Glomerular endothelial cell (primary cell): ENCODE data around the gene RPL36. TPM values are rescaled to one million over a fixed set of nuclear protein-coding genes. Genes with fewer than 3 reads are reported as not detected.

ENCODE experiments used
- DNase-seq: peaks from one replicate; pipeline ENCODE4 v3.0.0-alpha.2; 2011; ENCODE audit warnings: low read depth, low spot score; ENCODE audit errors: extremely low read depth
- total RNA-seq: library from RNA; depleted of rRNA; stranded (reverse); fragments of >200 nt; gene quantifications from 2 replicates; pipeline ENCODE4 v1.2.3, GENCODE V29; 2015

The RPL36 gene
- total RNA-seq, 1 donor from 2014 or later, result 869 TPM

DNA sequence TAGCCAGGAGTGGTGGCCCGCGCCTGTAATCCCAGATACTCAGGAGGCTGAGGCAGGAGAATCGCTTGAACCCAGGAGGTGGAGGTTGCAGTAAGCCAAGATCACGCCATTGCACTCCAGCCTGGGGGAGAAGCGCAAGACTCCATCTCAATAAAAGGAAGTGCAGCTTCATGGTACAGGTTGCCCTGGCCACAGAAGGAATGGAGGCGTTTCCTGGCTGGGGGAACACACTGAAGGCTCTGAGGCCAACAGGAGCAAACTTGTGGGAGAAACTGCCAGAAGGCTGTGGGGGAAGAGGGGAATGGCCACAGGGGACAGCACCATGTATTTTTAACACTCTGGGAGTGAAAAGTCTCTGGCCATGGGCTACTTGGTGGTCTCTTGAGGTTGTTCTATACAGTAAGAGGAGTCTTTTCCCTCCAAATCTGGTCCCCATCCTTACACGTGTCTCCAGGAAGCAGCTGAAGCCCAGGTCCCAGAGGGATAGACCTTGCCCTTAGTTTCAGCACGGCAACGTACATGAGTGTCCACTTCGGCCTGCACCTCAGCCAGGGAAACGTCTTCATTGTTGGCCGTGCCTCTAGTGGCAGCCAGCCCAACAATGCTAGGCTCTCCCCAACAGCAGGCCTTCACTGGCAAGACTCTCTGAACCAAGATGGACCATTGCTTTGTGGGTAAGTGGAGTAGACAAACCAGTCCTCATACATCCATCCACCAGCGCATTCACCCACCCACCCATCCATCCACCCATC, 17.2 kb upstream of the RPL36 start:
- DNase-seq, result no peak

DNA sequence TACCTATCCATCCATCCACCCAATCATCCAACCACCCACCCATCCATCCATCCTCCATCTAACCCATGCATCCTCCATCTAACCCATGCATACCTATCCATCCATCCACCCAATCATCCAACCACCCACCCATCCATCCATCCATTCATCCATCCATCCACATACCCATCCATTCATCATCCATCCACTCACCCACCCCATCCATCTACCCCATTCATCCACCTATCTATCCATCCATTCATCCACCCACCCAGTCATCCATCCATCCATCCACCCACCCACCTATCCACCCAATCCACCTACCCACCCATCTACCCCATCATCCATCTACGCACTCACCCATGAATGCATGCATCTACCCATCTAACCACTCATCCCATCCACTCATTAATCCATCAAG, 16.3 kb upstream of the RPL36 start:
- no peak for DNase-seq

DNA sequence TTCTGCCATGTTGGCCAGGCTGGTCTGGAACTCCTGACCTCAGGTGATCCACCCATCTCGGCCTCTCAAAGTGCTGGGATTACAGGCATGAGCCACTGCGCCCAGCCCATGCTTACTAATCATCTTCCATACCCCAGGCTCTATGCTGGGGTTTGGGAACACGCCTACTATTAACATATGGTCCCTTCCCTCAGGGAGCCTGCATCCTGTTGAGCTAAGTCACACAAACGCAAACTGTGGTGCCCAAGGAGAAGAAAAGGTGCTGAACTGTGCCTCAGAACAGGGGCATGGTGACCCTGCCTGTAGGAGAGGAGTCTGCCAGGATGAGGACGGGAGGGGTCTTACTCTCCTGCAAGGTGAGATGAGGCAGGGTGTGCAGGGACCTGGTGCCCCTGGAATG, 15.4 kb upstream of the RPL36 start:
- DNase-seq, result no peak

DNA sequence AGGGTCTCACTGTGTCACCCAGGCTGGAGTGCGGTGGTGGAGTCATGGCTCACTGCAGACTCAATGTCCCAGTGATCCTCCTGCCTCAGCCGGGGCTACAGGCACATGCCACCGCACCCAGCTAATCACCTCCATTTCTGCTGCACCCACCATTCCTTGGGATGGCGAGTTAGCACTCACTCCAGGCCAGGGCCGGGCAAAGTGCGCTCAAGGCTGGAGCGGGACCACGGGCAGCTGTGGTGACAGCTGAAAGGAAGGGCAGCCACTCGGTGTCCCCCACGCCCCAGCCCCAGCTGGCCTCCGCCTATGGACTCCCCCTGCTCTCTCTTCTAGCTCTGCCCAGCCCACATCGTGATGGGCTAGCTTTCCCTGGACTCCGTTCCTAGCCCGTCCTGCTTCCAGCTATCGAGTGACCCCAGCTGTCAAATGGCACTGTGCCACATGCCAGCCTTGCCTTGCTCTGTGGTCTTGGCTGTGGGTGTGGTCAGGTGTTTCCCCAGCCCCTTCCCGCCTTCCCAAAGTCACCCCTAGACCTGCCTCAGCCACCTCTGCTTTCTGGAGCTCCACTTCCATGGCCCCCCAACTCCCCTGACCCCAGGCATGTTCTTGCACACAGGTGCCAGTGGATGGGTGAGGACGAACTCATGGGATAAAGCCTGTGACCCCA, 13.9 kb upstream of the RPL36 start:
- no peak for DNase-seq

DNA sequence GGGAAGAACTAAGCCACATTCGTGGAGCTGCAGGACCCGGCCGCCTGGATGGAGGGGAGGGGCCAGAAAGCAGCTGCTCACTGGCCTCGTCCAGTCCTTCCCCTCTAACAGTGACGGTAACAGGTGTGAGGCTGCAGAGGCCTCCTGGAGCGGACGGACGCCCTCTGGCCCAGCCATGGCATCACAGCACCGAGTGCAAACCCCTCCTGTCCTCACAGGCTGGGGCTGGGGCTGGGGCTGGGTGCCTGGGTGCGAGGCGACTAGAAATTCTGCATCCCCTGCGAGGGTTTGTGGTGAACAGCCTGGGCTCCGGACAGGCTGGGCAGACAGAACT, 13.4 kb upstream of the RPL36 start:
- DNase-seq, result no peak

DNA sequence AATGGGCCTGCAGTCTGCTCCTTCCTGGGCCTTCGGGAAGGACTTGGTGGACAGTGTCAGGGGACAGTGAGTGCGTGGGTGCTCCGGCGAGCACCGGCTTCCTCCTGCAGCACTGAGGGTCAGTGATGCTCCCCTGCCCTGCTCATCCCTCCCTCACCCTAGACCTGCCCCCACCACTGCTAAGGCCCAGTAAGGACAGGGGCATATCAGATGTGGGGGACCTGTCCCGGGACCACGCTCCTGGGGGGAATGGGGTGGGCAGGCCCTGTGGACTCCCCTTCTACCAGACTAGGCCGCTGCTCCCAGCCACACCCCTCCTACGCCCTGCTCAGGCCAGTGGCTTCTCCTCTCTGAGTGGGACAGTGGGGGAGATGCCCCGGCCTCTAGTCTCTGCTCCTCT, 13.0 kb upstream of the RPL36 start:
- no peak for DNase-seq

DNA sequence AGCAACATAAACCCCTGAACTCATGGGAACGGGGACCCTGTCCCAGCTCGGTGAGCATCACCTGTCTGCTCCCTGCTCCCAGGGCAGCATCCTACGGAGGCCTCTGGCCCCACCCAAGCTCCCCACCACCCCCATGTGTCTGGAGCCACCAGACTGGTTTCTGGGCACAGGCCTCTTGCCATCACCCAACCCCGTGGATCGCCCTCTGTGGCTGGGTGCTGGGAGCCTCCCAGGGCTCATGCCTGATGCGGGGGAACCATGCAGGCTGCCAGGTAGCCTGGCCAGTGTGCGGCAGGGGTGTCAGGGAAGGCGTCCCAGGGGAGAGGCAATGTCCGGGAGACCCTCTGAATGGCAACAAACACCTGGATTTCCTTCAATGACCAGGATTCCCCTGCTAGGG, 12.5 kb upstream of the RPL36 start:
- DNase-seq, result no peak

DNA sequence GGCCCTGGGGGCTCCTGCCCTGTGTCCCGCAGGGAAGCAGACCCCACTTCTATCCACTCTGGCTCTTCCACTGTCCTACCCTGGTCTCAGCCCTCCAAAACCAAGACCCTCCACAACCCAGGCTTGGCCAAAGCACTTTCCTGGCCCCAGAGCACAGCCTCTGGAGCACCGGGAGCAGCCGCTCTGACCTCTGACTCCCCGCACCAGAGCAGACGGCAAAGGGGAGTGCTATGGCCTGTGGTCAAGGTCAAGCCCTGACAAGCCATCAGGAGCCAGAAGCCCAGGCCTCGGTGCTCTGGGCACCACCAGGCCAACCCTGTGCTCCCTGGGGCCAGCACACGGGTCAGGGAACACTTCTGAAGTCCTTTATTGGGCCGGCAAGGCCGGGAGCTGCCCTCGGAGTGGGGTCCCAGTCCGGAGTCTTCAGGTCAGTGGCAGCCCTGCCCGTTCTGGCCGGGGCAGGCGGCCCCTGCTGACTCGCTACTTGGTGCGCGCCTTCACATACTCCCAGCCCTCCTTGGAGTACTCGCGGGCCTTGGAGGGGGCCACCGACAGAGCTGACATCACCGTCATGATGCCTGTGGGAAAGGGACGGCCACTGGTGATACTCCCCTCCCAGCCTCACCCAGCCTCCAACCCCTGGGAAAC, 11.9 kb upstream of the RPL36 start:
- DNase-seq, result no peak

DNA sequence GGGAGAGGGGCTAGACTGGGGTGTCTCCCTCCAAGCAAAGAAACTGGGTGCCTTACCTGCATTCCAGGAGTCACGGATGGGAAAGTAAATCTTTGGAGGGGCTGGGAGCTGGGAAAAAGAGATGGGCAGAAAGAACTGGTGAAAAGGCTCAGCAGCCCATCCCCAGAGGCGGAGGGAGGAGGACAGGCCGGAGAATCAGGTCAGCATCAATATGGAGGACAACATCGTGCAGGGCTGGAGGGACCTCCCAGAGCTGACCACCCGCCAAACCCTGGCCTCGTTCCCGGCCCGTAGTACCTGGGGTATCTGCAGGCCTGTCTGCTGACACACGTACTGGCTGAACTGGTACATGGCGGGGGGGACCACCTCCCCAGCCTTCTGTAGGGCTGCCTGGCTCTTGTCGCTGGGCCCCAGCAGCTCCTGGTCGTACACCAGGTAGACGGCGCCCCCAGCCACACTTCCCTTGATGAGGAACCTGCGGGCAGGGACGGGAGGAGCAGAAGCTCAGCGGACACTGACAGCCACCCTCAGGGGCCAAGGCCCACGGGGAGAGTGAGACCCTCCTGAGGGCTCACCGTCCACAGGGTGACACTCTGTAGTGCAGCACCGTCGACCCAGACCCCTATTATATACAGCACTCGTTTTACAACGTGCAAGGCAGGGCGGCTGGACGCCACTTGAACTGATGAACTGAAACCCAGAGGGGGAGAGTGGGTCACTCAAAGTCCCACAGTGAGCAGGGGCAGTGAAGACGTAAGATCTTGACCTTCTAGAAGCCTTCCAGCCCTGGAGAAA, 10.6 kb upstream of the RPL36 start:
- DNase-seq, result no peak

DNA sequence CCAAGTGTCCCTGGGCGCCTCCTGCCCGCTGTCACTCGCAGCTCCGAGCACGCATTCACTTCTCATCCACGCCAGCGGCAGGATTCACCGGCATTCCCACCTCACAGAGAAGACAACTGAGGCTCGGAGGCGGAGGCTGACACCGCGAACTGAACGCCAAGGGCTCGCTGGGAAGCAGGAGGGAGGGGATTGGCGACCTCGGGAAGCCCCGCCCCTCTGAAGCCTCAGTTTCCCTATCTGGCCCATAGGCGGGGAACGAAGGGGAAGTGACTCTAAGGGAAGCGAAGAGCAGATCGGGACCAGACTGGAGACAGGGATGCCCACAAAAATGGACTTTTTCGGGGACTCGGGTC, 10.0 kb upstream of the RPL36 start:
- no peak for DNase-seq

DNA sequence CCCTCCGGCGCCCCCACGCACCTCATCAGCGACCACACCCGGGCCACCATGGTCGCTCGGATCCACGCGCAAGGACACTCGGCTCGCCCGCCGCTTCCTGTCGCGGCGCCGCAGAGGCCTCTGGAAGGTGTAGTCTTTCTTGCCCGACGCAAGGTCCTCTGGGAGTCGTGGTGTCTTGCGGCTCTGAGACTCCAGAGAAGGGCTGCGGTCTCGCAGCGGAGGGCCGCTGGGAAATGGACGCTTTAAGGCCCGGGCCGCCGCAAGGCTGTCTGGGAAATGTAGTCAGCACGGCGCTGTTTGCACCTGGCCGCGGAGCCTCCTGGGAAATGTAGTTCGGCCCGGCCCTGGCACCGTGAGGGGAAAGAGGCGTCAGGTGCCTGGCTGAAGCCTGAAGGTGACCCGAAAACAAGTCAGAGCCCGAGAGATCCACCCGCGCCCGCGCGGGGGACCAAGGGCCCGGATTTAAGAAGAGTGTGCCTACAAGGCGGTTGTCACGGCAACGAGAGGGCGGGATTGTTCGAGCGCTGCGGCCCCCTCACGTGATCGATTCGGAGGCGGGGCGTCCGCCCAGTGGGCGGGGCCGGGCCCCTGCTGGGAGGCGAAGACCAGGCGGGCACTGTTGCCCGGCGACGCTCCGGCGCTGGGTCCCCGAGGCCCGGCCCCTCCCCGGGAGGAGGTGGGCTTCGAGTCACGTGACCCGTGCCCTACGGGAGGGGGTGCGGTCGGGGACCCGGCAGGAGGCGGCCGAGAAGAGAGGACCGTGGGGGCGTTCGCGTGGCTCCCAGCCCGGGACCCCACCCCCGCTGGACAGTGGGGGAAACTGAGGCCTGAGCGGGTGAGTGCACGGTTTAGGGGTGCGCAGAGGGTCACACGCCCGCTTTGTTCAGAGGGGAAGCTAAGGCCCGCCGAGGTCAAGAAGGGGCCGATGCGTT, 9.4 kb upstream of the RPL36 start, which contains the start of the genes HSD11B1L and MICOS13:
HSD11B1L (plus strand) TSS at position 591 of the 932 bp plus-strand sequence. CDS start 3,806 bp downstream, outside the sequence.
MICOS13 (minus strand) TSS at position 80 of the 932 bp plus-strand sequence; CDS start at position 50, 30 bp downstream.
- DNase-seq, result peak; percentile 86

DNA sequence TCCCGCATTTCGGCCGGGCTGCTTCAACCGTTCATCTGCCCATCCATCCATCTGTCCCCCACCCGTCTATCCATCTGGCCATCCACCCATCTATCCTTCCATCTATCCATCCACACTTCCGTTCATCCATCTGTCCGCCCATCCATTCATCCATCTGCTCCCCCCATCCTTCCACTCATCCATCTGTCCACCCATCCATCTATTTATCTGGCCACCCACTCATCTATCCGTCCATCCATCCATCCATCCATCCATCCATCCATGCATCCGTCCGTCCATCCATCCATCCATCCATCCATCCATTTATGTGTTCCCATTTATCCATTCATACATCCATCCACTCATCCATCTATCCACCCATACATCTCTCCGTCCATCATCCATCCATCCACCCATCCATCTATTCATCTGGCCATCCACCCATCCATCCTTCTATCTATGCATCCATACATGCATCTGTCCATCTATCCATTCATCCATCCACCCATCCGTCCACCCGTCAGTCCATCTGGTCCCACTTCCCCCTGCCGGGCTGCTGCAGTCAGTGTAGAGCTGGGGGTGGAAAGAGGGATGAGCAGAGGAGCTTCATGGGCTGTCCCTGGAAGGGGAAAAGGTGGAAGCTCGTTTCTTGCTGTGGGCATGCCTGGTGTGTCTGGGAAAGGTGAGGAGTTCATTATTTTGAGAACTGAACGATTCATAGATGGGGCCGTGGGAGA, 8.5 kb upstream of the RPL36 start:
- DNase-seq, result no peak

DNA sequence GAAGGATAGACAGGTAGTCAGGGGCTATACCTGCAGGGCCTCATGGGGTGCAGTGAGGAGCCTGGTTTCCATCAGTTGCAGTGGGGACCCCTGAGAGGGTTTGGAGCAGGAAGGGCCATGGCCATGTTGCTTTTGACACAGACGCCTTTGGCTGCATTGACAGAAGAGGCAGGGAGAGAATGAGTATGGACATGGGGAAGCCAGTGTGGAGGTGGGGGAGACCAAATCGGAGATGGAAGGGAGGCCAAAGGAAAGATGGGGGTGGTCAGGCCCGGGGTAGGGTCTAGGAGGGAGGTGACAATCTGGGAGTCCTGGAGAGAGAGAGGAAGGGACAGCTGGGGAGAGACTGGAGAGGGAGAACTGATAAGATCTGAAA, 8.0 kb upstream of the RPL36 start:
- DNase-seq, result no peak

DNA sequence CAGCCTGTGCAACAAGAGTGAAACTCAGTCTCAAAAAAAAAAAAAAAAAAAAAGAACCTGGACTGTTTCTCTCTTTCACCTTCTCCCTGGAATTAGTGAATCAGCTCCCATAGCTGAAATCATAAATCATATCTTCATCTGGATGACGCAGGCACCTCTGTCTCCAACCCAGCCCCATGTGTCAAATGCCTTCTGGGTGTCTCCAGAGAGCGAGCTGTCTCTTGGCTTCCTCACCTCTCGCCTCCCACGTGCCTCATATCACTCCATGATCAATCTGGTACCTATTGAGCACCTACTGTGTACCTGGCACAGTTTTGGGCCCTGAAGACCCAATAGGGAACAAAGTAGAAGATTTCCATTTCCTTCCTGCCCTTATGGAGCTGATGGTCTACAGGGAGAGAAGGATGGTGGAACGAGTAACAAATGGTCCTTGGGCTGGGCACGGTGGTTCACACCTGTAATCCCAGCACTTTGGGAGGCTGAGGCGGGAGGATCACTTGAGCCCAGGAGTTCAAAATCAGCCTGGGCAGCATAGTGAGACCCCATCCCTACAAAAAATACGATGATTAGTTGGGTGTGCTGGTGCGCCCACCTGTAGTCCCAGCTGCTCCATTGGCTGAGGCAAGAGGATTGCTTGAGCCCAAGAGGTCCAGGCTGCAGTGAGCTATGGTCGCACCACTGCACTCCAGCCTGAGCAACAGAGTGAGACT, 6.8 kb upstream of the RPL36 start:
- DNase-seq, result no peak

DNA sequence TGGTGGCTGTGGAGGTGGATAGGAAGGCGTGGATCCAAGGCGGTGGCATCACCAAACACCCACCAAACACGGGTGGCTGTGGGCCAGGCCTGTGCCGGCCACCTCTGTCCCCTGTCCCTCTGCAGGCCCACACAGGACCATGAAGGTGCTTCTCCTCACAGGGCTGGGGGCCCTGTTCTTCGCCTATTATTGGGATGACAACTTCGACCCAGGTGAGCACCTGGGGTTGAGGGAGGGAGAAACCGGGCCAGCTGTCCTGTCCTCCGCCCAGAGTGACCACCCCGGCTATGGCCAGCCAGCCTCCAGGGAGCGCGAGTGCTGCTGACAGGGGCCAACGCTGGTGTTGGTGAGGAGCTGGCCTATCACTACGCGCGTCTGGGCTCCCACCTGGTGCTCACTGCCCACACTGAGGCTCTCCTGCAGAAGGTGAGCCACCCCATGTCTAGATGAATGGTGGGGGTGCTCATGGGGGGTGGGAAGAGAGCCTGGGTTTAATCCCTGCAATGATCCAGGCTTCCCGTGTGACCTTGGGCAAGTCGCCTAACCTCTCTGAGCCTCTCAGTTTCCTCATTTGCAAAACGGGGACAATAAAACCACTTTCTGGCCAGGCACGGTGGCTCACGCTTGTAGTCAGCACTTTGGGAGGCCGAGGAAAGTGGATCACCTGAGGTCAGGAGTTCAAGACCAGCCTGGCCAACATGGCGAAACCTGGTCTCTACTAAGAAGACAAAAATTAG, 5.2 kb upstream of the RPL36 start:
- DNase-seq, result no peak

DNA sequence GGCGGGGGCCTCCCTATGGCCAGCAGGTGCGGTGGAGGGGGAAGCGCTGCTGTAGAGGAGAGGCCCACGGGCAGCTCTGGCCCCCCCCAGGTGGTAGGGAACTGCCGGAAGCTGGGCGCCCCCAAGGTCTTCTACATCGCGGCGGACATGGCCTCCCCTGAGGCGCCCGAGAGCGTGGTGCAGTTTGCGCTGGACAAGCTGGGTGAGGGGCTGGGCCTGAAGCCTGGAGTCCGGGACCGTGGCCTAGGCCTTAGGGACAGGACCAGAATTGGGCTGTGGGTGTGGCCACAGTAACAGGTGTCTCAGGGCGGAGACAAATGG, 3.8 kb upstream of the RPL36 start:
- no peak for DNase-seq

DNA sequence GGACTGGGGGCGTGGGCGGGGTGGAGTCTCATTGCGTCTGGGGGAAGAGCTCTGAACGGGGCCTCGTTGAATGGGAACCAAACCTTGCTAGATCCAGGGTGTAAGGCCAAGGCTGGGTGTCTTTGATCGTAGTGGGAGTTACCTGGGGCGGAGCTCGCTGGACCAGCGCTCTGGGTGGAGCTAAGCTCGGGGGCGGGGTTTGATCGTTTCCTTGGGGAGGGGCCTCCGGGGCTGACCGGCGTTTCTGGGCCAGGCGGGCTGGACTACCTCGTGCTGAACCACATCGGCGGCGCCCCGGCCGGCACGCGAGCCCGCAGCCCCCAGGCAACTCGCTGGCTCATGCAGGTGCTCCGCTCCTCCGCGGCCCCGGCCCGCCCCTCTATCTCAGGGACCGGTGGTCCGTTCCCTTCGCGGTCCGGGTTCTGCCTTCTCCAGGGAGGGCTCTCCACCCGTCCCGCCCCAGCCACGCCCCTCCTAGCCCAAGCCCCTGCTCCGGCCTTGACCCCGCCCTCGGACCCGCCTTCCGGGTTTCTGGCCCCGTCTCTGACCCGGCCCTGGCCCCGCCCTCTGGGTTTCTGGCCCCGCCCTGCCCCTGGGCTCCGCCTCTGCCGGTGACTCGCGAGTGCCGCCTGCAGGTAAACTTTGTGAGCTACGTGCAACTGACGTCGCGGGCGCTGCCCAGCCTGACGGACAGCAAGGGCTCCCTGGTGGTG, 3.3 kb upstream of the RPL36 start:
- peak; percentile 34 for DNase-seq
